Stimulated activated CD4-positive, alpha-beta T cell treated with anti-CD3 and anti-CD28 coated beads, Interleukin-12 subunit alpha, Interleukin-12 subunit beta, amount 100 ng/mL, for 48 hours (primary cell): ENCODE results near the gene AKT2.

Experiments used
- DNase-seq, 3 donors: peaks; one replicate each; pipeline ENCODE4 v3.0.0-alpha.2; 2020; ENCODE audit warnings: low read depth in 2 of 3, low spot score in 1 of 3

Gene AKT2

GRCh38 chr19:40302224-40303011, 17.3 kb upstream of the AKT2 start:
- no peak for DNase-seq

DNA sequence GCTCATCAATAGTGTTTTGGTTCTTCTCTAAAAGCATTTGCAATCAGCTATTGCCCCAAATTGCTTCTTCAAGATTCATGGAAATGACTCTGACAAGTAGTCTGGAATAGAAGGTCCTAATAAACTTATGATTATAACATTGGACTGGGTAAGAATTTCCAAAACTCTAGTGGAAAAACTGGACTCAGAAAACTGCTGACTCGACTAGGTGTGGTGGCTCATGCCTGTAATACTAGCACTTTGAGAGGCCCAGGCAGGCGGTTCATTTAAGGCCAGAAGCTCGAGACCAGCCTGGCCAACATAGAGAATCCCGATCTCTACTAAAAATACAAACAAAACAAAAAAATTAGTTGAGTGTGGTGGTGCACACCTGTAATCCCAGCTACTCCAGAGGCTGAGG, 15.5 kb upstream of the AKT2 start:
- no peak for DNase-seq

- no peak for DNase-seq
These were observed 12.9 kb upstream of the AKT2 start for GRCh38 chr19:40298026-40298425.

DNA sequence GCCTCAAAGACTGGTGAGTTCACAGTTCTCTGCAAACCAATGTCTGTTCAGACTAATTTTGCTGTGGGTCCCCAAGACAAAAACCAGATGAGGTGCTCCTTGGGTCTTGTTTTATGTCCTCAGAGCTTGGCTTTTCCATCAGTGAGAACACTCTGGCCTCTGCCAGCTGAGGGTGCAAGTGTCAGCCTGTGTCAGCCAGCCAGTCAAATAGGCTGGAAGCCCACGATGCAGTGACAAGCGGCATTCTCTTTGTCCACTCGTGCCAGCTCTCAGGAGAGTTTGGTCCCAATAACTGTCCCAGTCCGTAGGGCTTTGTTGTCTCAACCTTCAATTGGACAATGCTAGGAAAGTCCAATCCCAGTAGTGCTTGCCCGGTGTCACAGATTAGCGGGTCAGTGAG, 9.4 kb upstream of the AKT2 start:
- DNase-seq = no peak

- no peak for DNase-seq
These were observed 1.9 kb upstream of the AKT2 start for GRCh38 chr19:40286971-40287421.

DNA sequence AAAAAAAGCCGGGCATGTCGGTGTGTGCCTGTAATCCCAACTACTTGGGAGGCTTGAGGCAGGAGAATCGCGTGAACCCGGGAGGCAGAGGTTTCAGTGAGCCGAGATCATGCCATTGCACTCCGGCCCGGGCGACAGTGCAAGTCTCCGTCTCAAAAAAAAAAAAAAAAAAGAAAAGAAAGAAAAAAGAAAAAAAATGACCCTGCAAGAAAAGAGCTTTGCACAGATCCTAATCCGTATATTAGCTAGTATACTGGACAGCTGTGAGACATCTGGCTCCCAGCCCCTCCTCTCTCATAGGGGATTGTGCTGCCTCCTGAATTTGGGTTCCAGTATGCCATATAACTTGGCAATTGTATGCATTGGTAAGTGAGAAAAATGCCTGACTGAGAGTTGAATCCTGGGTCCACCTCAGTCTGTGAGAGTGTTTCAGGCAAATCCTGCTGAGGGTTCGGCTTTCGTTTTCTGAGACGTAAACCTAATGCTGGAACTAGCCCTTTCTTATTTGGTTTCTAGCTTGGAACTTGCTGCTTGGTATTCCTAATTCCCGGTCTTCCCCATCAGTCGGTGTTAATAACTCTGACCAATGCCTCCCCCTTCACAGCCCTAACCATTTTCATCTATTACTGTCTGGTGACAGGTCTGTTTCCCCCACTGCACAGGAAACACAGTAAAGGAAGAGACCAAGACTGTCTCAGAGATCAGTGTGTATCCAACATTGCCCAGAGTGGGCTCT, 1.3 kb upstream of the AKT2 start:
- no peak for DNase-seq

GRCh38 chr19:40285353-40286234, 449 bp upstream of the AKT2 start:
- peak; percentile 93 to 98 (median 97) for DNase-seq

DNA sequence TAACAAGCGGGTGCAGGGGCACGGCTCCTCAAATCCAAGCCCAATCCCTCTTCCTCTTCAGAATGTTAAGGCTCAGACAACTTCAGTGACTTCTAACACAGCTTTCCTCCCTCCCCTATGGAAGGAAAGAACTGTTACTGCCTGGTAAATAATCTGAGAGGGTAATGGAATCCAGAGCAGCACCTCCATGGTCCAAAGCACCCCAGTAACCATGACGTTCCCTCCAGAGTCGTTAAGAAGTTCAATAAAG, 969 bp downstream of the AKT2 start:
- DNase-seq = no peak

DNA sequence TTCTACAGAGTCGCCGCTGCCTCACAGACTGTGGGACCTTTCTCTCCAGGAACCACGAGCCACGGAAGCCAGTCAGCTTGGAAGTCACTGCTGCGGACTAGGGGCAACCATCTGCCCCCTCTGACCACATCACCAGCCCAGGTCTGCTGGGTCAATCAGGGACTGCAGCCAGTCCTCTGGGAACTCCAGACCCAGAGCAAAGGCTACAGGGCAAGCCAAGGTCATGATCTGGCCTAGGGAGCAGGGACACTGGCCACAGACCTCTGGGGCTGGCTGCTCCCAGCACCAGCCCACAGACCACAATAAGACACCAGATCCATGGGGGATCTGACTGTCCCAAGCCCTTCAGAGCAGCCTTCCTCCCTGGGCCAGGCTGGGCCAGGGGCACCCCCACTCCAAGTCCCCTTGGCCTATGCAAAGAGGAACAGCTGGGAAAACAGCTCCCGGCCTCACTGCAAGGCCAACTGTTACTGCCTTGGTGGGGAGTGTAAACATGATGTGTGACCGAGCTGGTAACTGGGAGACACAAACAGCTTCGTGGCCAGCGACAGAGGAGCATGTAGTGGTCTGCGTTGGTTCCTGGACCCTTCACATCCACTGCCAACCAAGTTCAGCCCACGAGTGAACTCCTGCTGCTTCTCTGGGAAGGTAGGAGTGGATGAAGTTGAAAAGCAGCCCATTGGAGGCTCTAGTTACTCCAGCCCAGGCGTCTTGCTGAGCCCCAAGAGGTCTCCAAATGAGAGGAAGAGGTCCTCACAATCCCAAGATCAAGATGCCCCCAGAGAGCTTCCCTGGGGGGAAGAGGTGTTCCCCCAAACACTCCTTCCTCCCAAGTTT, 1.5 kb downstream of the AKT2 start:
- DNase-seq = no peak

DNA sequence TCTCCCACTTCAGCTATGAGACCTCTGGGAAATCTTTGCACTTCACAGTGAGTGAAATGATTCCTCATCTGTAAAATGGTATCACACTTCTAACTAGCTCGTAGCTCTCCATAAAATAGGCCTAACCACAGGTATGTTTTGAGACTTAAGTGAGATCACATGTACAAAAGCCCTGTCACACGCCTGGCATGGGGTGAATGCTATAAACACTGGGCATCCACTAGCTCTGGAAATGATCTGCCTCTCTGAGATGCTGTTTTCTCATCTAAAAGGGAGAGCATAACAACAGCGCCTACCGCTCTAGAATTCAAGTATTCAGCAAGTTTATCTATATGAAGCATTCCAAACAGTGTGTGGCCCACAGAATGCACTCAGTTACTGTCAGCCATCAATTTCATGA, 2.2 kb downstream of the AKT2 start:
- DNase-seq = no peak

GRCh38 chr19:40282209-40282580, 3.0 kb downstream of the AKT2 start:
- no peak for DNase-seq

- no peak for DNase-seq
These were observed 3.5 kb downstream of the AKT2 start for GRCh38 chr19:40281381-40282208.

GRCh38 chr19:40280608-40281221, 4.4 kb downstream of the AKT2 start:
- no peak for DNase-seq

- no peak for DNase-seq
These were observed 5.2 kb downstream of the AKT2 start for GRCh38 chr19:40279761-40280607.

- DNase-seq = no peak
These were observed 6.0 kb downstream of the AKT2 start for GRCh38 chr19:40279120-40279551.

- no peak for DNase-seq
These were observed 6.6 kb downstream of the AKT2 start for GRCh38 chr19:40278361-40279035.

GRCh38 chr19:40277356-40278059, 7.6 kb downstream of the AKT2 start:
- no peak for DNase-seq
